DOHH2 (cell line): ENCODE data around the gene ANLN.

ENCODE experiments used
- CTCF ChIP-seq: fragments of 200-600 bp; sonication (generic); IDR thresholded peaks from one replicate; pipeline ENCODE4 v1.5.1; 2014; ENCODE audit warnings: antibody characterized with exemption, mild to moderate bottlenecking, low read depth, low read length; ENCODE audit not compliant: poor library complexity, severe bottlenecking
- EZH2phosphoT487 ChIP-seq: fragments of 200-600 bp; sonication (generic); IDR thresholded peaks from 2 replicates; pipeline ENCODE4 v1.6.1; 2017; ENCODE audit warnings: borderline replicate concordance, mild to moderate bottlenecking, antibody characterized with exemption, low read length, moderate library complexity, mixed read lengths

- no peak for TF ChIP-seq CTCF
- TF ChIP-seq EZH2phosphoT487, result no peak
Observed at GRCh38 chr7:36448781-36449379, 59.2 kb downstream of the ANLN start.
